ENCODE results near the gene CLDN15.

The CLDN15 gene

DNA sequence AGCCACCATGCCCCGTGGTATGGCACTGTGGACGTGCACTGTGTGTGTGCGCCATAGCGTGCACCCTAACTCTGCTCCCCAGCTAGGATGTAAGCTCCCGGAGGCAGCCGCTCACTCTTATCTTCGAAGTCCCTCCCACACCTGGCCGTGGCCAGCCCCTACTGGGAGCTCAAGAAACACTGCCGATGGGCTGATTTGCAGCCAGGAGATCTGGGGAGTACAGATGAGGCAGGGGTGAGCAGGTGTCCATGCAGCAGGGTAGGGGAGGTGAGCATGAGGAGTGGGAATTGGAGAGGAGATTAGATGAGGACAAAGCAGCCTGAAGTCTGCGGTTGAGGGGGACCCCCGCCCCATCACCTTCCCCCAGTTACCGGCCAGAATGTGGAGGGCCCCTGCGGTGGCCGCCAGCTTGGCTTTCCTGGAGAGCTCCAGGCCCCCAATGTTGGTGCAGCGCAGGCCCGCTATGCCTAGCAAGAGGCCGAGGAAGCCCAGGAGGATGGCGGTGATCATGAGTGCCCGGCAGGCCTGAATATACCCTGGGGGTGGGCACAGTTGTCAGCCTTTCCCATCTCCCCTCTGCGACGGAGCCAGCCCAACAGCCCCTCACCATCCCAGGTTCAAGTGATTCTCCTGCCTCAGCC lies 3.6 kb downstream of the CLDN15 start:
- TF ChIP-seq, protein P1, sequence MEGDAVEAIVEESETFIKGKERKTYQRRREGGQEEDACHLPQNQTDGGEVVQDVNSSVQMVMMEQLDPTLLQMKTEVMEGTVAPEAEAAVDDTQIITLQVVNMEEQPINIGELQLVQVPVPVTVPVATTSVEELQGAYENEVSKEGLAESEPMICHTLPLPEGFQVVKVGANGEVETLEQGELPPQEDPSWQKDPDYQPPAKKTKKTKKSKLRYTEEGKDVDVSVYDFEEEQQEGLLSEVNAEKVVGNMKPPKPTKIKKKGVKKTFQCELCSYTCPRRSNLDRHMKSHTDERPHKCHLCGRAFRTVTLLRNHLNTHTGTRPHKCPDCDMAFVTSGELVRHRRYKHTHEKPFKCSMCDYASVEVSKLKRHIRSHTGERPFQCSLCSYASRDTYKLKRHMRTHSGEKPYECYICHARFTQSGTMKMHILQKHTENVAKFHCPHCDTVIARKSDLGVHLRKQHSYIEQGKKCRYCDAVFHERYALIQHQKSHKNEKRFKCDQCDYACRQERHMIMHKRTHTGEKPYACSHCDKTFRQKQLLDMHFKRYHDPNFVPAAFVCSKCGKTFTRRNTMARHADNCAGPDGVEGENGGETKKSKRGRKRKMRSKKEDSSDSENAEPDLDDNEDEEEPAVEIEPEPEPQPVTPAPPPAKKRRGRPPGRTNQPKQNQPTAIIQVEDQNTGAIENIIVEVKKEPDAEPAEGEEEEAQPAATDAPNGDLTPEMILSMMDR (IDR thresholded peaks at IDR 0.05), result no peak

DNA sequence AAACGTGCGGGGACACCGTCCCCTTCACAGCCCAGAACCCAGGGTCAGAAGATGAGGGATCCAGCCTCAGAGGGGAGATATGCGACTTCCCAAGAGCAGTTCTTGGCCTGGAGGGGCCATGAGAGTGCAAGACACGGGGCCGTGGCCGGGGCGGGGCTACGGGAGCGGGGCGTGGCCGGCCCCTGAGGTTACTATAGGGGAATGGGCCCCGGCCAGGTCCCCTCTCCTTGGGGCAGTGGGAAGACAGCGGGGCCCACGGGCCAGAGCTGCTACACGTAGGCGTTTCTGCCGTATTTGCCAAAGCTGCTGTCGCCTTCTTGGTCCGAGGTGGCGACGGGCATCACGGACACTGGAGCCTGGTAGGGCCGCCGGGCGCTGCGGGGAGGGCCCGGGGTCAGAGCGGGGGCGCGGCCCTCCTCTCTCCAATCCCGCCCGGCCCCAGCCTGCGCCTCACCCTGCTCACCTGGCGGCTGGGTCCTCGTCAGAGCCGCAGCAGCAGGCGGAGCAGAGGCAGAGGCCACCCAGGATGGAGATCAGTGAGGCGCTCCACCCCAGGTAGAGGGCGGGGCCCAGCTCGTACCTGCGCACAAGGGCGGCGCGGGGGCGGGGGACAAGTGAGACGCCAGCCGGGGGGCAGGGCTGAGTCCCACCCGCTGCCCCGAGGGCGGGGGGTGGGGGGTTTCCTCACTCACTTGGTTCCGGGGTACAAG lies 5.3 kb downstream of the CLDN15 start:
- TF ChIP-seq, protein P1 (IDR thresholded peaks at IDR 0.05), result no peak

- TF ChIP-seq, protein P1 (IDR thresholded peaks at IDR 0.05), result no peak
These were observed 6.0 kb downstream of the CLDN15 start for GRCh38 chr7:101231644-101232043.

GRCh38 chr7:101226721-101227120 lies 10.9 kb downstream of the CLDN15 start:
- TF ChIP-seq, protein P1 (IDR thresholded peaks at IDR 0.05), result no peak

GRCh38 chr7:101225650-101226049 lies 12.0 kb downstream of the CLDN15 start:
- TF ChIP-seq, protein P1 (IDR thresholded peaks at IDR 0.05), result no peak

- TF ChIP-seq, protein P1 (IDR thresholded peaks at IDR 0.05), result no peak
These were observed 14.1 kb downstream of the CLDN15 start for GRCh38 chr7:101223528-101223927.

- TF ChIP-seq, protein P1 (IDR thresholded peaks at IDR 0.05), result no peak
These were observed 15.2 kb downstream of the CLDN15 start for GRCh38 chr7:101222275-101222830.

All from LNCAP (cell line).